ENCODE results near the gene PFDN4.
"Not testable (repeated sequence)": the region's sequence is repeated elsewhere in the genome, so short reads cannot be mapped to it uniquely, and the experiment has no call there.

The PFDN4 gene

GRCh38 chr20:54231036-54231435, 23.1 kb downstream of the PFDN4 start:
- no peak for TF ChIP-seq CTCF (conservative IDR thresholded peaks at IDR 0.05; ENCODE audit: low read depth, low read length)
- no peak overlapping the region for H3K4me3 ChIP-seq (IDR thresholded peaks at IDR 0.05; ENCODE audit: insufficient read depth, low read depth, low read length)

GRCh38 chr20:54234991-54235390, 27.1 kb downstream of the PFDN4 start:
- no peak for TF ChIP-seq CTCF (conservative IDR thresholded peaks at IDR 0.05; ENCODE audit: low read depth, low read length)
- H3K4me3 ChIP-seq (IDR thresholded peaks at IDR 0.05; ENCODE audit: insufficient read depth, low read depth, low read length), result no peak overlapping the region

More at GRCh38 chr20:54231036-54231435, 23.1 kb downstream of the PFDN4 start:
- Histone ChIP-seq H3K27ac (no peak overlapping the region), H3K9ac (no peak overlapping the region), H3K79me2 (ENCODE audit: insufficient read depth, low read depth) (no peaks in the 10 kb centered on the region), H3K4me1 (ENCODE audit: low read depth, poor library complexity, severe bottlenecking) (peaks cover 8% of the 10 kb centered on the region), H3K27me3 (ENCODE audit: insufficient read depth, low read depth) (no peaks in the 10 kb centered on the region), H3K36me3 (ENCODE audit: insufficient read depth) (no peaks in the 10 kb centered on the region), H4K20me1 (ENCODE audit: insufficient read depth) (no peaks in the 10 kb centered on the region), H3K4me2 (no peak overlapping the region), H2AFZ (ENCODE audit: low read depth) (no peak overlapping the region)

GRCh38 chr20:54237116-54237943, 29.4 kb downstream of the PFDN4 start:
- H3K4me1 ChIP-seq (ENCODE audit: low read depth, poor library complexity, severe bottlenecking), result no peaks in the 10 kb centered on the region
- H3K79me2 ChIP-seq (ENCODE audit: insufficient read depth, low read depth), result no peaks in the 10 kb centered on the region
- no peak for TF ChIP-seq CTCF (conservative IDR thresholded peaks at IDR 0.05; ENCODE audit: low read depth, low read length)
- H2AFZ ChIP-seq (ENCODE audit: low read depth), result no peak overlapping the region
- H3K27me3 ChIP-seq (ENCODE audit: insufficient read depth, low read depth), result no peaks in the 10 kb centered on the region
- no peak overlapping the region for H3K9ac ChIP-seq
- H3K27ac ChIP-seq, result no peak overlapping the region
- no peak overlapping the region for H3K4me2 ChIP-seq
- no peaks in the 10 kb centered on the region for H4K20me1 ChIP-seq (ENCODE audit: insufficient read depth)
- H3K4me3 ChIP-seq (IDR thresholded peaks at IDR 0.05; ENCODE audit: insufficient read depth, low read depth, low read length), result no peak overlapping the region
- no peaks in the 10 kb centered on the region for H3K36me3 ChIP-seq (ENCODE audit: insufficient read depth)

More at GRCh38 chr20:54234991-54235390, 27.1 kb downstream of the PFDN4 start:
- no peaks in the 10 kb centered on the region for H3K36me3 ChIP-seq (ENCODE audit: insufficient read depth)
- no peaks in the 10 kb centered on the region for H3K79me2 ChIP-seq (ENCODE audit: insufficient read depth, low read depth)
- no peaks in the 10 kb centered on the region for H3K27me3 ChIP-seq (ENCODE audit: insufficient read depth, low read depth)
- no peak overlapping the region for H3K27ac ChIP-seq
- H3K4me2 ChIP-seq, result no peak overlapping the region
- no peak overlapping the region for H3K9ac ChIP-seq
- H4K20me1 ChIP-seq (ENCODE audit: insufficient read depth), result no peaks in the 10 kb centered on the region
- no peak overlapping the region for H2AFZ ChIP-seq (ENCODE audit: low read depth)
- H3K4me1 ChIP-seq (ENCODE audit: low read depth, poor library complexity, severe bottlenecking), result no peaks in the 10 kb centered on the region

GRCh38 chr20:54244113-54244512, 36.2 kb downstream of the PFDN4 start:
- Histone ChIP-seq H2AFZ (ENCODE audit: low read depth) (no peak overlapping the region), H3K4me1 (ENCODE audit: low read depth, poor library complexity, severe bottlenecking) (no peaks in the 10 kb centered on the region), H3K9ac (no peak overlapping the region), H3K27me3 (ENCODE audit: insufficient read depth, low read depth) (no peaks in the 10 kb centered on the region), H3K79me2 (ENCODE audit: insufficient read depth, low read depth) (no peaks in the 10 kb centered on the region), H3K27ac (no peak overlapping the region), H4K20me1 (ENCODE audit: insufficient read depth) (no peaks in the 10 kb centered on the region), H3K36me3 (ENCODE audit: insufficient read depth) (no peaks in the 10 kb centered on the region), H3K4me3 (IDR thresholded peaks at IDR 0.05; ENCODE audit: insufficient read depth, low read depth, low read length) (no peak overlapping the region), H3K4me2 (no peak overlapping the region)
- TF ChIP-seq CTCF (conservative IDR thresholded peaks at IDR 0.05; ENCODE audit: low read depth, low read length), result no peak

GRCh38 chr20:54248705-54249104, 40.8 kb downstream of the PFDN4 start:
- not testable (repeated sequence) for H3K79me2 ChIP-seq (ENCODE audit: insufficient read depth, low read depth); H3K4me1 ChIP-seq (ENCODE audit: low read depth, poor library complexity, severe bottlenecking); H3K4me2 ChIP-seq; H2AFZ ChIP-seq (ENCODE audit: low read depth); H3K36me3 ChIP-seq (ENCODE audit: insufficient read depth); H3K27me3 ChIP-seq (ENCODE audit: insufficient read depth, low read depth); H4K20me1 ChIP-seq (ENCODE audit: insufficient read depth); H3K4me3 ChIP-seq (IDR thresholded peaks at IDR 0.05; ENCODE audit: insufficient read depth, low read depth, low read length); H3K27ac ChIP-seq; H3K9ac ChIP-seq

Data from KMS-11 (cell line).